Coronary artery (tissue), 2 donors: ENCODE data around the gene ARL3.

Experiments used
- DNase-seq: peaks from one replicate; pipeline ENCODE4 v3.0.0-alpha.2; 2017; ENCODE audit warnings: low spot score
- H3K27ac ChIP-seq, 2 donors: fragments of 200-600 bp; sonication (generic); one replicate each; pipeline ENCODE4 v1.5.1; 2016 to 2019
- H3K4me3 ChIP-seq: fragments of 200-600 bp; sonication (generic); 2 replicates; pipeline ENCODE4 v1.5.1; 2016; ENCODE audit warnings: mild to moderate bottlenecking, moderate library complexity
- TF ChIP-seq, protein P1 (sequence below): fragments of 200-600 bp; sonication (generic); IDR thresholded peaks from one replicate; pipeline ENCODE4 v1.5.1; 2019; ENCODE audit warnings: antibody characterized with exemption

ARL3 gene

DNA sequence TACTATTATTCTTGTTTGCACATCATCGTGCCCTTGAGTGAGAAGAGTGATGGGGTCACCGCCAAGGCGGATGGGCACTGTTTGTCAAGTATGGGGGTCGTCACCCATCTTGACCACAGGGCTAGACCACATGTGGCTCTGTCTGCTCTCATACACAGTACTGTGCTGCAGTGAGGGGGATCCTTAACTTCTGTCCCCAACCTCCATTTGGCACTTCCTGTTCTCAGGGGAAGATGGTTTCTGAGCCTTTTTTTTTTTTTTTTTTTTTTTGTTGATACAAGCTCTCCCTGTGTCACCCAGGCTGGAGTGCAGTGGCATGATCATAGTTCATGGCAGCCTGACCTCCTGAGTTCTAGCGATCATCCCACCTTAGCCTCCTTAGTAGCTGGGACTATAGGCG is 43.1 kb upstream of the ARL3 start:
- TF ChIP-seq, protein P1, sequence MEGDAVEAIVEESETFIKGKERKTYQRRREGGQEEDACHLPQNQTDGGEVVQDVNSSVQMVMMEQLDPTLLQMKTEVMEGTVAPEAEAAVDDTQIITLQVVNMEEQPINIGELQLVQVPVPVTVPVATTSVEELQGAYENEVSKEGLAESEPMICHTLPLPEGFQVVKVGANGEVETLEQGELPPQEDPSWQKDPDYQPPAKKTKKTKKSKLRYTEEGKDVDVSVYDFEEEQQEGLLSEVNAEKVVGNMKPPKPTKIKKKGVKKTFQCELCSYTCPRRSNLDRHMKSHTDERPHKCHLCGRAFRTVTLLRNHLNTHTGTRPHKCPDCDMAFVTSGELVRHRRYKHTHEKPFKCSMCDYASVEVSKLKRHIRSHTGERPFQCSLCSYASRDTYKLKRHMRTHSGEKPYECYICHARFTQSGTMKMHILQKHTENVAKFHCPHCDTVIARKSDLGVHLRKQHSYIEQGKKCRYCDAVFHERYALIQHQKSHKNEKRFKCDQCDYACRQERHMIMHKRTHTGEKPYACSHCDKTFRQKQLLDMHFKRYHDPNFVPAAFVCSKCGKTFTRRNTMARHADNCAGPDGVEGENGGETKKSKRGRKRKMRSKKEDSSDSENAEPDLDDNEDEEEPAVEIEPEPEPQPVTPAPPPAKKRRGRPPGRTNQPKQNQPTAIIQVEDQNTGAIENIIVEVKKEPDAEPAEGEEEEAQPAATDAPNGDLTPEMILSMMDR, result no peak
- DNase-seq, result no peak
- no peak overlapping the region for H3K4me3 ChIP-seq
- peak overlapping the region; percentile 84 to 87 for H3K27ac ChIP-seq

DNA sequence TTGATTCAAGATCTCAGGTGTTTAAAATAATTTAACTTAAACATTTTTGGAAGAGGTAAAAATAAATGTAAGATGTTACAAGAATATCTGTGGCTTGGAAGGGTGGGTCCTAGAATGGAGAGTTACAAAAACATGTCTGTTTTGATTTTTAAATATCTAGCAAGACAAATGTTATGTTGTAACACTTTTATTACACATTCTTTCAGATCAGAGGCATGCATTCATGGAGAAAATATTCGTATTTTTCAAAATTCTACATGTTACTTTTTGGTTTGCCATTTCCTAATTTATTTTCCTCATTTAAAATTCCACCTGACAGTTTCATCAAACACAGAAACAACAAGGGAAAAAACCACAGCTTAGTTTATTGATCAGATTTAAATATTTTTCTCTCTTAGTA is 39.5 kb upstream of the ARL3 start:
- Histone ChIP-seq H3K27ac (peak overlapping the region; percentile 96 to 98), H3K4me3 (no peak overlapping the region)
- TF ChIP-seq, protein P1, result no peak
- no peak for DNase-seq

DNA sequence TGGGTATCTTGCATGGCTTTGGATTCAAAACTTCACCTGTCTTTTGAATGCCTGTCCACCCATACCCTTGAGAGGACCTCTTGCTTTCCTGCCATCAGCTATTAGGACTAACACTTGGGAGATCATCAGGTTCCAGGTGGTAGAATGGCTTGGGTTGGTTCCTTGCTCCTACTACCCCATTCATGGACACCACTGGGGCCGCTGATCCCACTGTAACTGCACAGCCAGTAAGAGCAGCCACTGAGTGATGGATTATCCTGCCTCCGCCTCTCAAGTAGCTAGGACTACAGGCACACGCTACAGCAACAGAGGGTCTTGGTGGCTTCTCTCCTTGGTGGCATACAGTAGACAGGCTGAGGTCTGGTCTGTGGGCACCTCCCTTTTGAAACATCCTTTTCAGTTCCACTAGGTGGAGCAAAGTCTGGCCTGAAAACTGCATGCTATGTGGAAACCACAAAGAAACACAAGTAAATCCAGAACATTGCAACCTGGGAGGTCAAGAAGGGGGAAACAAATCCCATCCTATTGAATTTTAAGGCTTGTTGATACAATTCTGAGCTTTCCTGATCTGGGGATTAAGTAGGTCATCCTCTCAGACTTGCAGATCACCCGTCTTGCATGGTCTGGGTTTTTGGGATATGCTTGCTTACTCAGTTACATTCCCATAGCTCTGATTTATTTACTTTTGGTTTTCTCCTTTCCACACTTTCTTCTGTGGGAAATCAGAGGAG is 38.9 kb upstream of the ARL3 start:
- Histone ChIP-seq H3K4me3 (peak overlapping the region; percentile 58), H3K27ac (peak overlapping the region; percentile 96 to 98)
- DNase-seq, result no peak
- TF ChIP-seq, protein P1, result peak; percentile 29

DNA sequence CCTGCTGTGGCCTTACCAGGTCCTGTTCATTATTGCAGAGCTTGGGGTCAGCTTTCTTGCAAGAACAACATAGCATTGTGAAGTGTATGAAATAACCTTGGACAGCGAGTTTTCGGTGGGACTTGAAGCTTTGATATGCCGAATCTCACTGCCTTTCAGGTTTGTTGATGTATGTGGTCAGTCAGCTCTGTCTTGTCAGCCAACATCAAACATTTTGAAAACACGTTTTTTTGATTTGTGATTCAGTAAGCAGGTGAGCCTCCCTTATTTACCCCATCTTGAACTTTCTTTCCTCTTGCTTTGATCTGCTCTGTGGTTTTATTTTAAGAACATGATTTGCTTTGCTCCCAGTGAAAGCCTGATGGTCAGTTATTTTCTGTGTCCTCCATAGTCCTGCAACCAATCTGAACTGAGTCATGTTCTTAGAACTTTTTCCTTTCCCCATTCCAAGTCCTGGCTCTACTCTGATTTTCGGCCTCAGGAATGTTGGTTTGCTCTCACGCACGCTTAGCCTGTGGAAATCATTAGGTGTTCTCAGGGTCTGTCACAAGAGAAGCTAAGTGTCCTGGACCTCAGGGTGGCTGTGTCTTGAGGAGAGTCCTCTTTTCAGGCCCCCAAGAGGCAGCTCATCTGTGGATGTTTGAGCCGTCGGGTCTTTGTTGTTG is 38.2 kb upstream of the ARL3 start:
- TF ChIP-seq, protein P1, result no peak
- Histone ChIP-seq H3K4me3 (peak overlapping the region; percentile 58), H3K27ac (peak overlapping the region; percentile 96 to 98)
- peak; percentile 87 for DNase-seq

DNA sequence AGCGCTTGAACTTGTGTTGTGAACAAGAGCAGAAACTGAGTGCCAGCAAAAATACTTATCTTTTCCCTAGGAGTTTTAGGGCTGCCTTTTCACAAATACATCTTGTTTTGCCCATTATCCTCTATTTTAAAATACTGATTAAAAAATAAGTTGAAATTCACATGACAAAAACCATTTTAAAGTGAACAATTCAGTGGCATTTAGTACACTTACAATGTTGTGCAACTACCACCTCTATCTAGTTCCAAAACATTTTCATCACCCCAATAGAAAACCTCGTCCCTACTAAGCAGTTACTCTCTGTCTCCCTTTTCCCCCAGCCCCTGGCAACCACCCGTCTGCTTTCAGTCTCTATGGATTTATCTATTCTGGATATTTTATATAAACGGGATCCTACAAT is 31.0 kb upstream of the ARL3 start:
- TF ChIP-seq, protein P1, result no peak
- DNase-seq, result no peak
- H3K27ac ChIP-seq, result peak overlapping the region; percentile 97 to 100
- peak overlapping the region; percentile 99 for H3K4me3 ChIP-seq

DNA sequence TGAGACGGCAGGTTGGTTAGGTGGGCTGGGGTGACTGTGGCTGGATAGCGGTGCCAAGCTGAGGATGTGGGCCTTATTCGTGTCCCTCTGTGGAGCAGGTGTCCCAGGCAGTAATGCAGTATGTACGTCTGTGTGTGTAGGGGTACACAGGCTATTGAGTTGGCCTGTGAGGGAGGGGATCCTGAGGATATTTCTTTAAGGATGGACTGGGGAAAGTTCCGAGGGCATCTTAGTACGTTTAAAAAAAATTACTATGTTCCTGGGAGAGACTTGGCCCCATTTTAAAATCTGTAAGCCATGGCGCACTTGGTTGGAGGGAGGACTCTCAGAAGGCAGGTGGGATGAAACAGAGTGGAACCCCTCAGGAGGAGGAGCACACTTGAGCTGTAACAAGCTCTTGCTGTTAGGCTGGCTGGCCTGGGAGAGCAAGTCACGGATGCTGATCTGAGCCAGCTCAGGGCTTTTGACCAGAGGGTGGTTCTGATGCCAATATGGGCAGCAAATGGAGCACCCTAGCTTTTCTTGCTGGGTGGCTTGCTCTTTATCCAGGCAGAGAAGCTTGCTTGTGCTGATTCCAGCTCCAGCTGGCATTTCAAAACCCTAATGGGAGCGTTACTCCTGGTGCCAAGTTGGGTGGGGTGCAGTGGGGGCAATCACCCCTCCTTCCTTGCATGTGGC is 30.3 kb upstream of the ARL3 start:
- DNase-seq, result no peak
- TF ChIP-seq, protein P1, result no peak
- Histone ChIP-seq H3K4me3 (peak overlapping the region; percentile 99), H3K27ac (peak overlapping the region; percentile 97 to 100)
